ENCODE measurements around the gene SLC35D3.

The SLC35D3 gene

GRCh38 chr6:136918706-136919105 lies 3.4 kb upstream of the SLC35D3 start:
- H3K4me3 ChIP-seq (ENCODE audit: low read depth, low read length), result no peak overlapping the region
- no peak for TF ChIP-seq CTCF (IDR thresholded peaks at IDR 0.05; ENCODE audit: low read depth, low read length)

- TF ChIP-seq CTCF (IDR thresholded peaks at IDR 0.05; ENCODE audit: low read depth, low read length), result no peak
- no peak overlapping the region for H3K4me3 ChIP-seq (ENCODE audit: low read depth, low read length)
Observed at GRCh38 chr6:136920216-136920615, 1.9 kb upstream of the SLC35D3 start.

- peak overlapping the region; percentile 60 for H3K4me3 ChIP-seq (ENCODE audit: low read depth, low read length)
- TF ChIP-seq CTCF (IDR thresholded peaks at IDR 0.05; ENCODE audit: low read depth, low read length), result no peak
Observed at GRCh38 chr6:136920671-136921380, 1.3 kb upstream of the SLC35D3 start.

- peak overlapping the region; percentile 60 for H3K4me3 ChIP-seq (ENCODE audit: low read depth, low read length)
- no peak for TF ChIP-seq CTCF (IDR thresholded peaks at IDR 0.05; ENCODE audit: low read depth, low read length)
Observed at GRCh38 chr6:136921381-136921935, 643 bp upstream of the SLC35D3 start.

- peak overlapping the region; percentile 60 for H3K4me3 ChIP-seq (ENCODE audit: low read depth, low read length)
- no peak for TF ChIP-seq CTCF (IDR thresholded peaks at IDR 0.05; ENCODE audit: low read depth, low read length)
Observed at GRCh38 chr6:136922685-136923006, 545 bp downstream of the SLC35D3 start.

GRCh38 chr6:136923116-136923953 lies 1.2 kb downstream of the SLC35D3 start:
- no peak overlapping the region for H3K4me3 ChIP-seq (ENCODE audit: low read depth, low read length)

More at GRCh38 chr6:136923116-136923953, 1.2 kb downstream of the SLC35D3 start:
- TF ChIP-seq CTCF (IDR thresholded peaks at IDR 0.05; ENCODE audit: low read depth, low read length), result no peak
